DND-41 (cell line): ENCODE data around the gene CAMSAP2.
A peak's percentile ranks its signal among the peaks of the same experiment; 100 is the strongest.

ENCODE experiments used
- ATAC-seq: fragments of 200-7000 bp; cut with Tn5 transposase; 3 replicates; pipeline ENCODE4 v1.9.1; 2021; ENCODE audit warnings: low read depth; ENCODE audit not compliant: insufficient read depth
- DNase-seq: peaks from one replicate; pipeline ENCODE4 v3.0.0-alpha.2; 2020
- H2AFZ ChIP-seq: 2 replicates; pipeline ENCODE4 v1.6.0; 2012; ENCODE audit warnings: low read depth, low read length
- H3K27ac ChIP-seq: 2 replicates; pipeline ENCODE4 v1.5.1; 2012; ENCODE audit warnings: low read length, inconsistent platforms
- H3K27me3 ChIP-seq: fragments of 200-600 bp; sonication (generic); 2 replicates; pipeline ENCODE4 v1.6.0; 2012; ENCODE audit warnings: low read length, mild to moderate bottlenecking, inconsistent platforms; ENCODE audit not compliant: insufficient read depth, poor library complexity
- H3K36me3 ChIP-seq: 2 replicates; pipeline ENCODE4 v1.5.1; 2012; ENCODE audit warnings: low read length, inconsistent platforms; ENCODE audit not compliant: insufficient read depth
- H3K4me1 ChIP-seq: 2 replicates; pipeline ENCODE4 v1.5.1; 2012; ENCODE audit warnings: mild to moderate bottlenecking, low read length; ENCODE audit not compliant: insufficient read depth
- H3K4me2 ChIP-seq: 2 replicates; pipeline ENCODE4 v1.6.0; 2012; ENCODE audit warnings: mild to moderate bottlenecking, moderate library complexity, low read length, inconsistent platforms; ENCODE audit not compliant: insufficient read depth
- H3K4me3 ChIP-seq, 2 experiments: fragments of 200-600 bp in 1 of 2; shearing (Covaris generic) in 1 of 2; 2 replicates each; pipeline ENCODE4 v1.5.1; 2012 to 2016; ENCODE audit warnings: inconsistent platforms in 2 of 2, low read length in 2 of 2, mild to moderate bottlenecking in 2 of 2, low read depth in 1 of 2, moderate library complexity in 1 of 2
- H3K79me2 ChIP-seq: 2 replicates; pipeline ENCODE4 v1.6.0; 2012; ENCODE audit warnings: low read length, inconsistent platforms; ENCODE audit not compliant: insufficient read depth
- H3K9ac ChIP-seq: 2 replicates; pipeline ENCODE4 v1.6.0; 2012; ENCODE audit warnings: low read depth, mild to moderate bottlenecking, inconsistent platforms, low read length, moderate library complexity
- H3K9me3 ChIP-seq: 2 replicates; pipeline ENCODE4 v1.5.1; 2012; ENCODE audit warnings: low read length, moderate library complexity, mild to moderate bottlenecking, inconsistent platforms; ENCODE audit not compliant: insufficient read depth, severe bottlenecking
- H4K20me1 ChIP-seq: 2 replicates; pipeline ENCODE4 v1.6.0; 2012; ENCODE audit warnings: low read length; ENCODE audit not compliant: insufficient read depth
- EZH2 ChIP-seq: IDR thresholded peaks from 3 replicates; pipeline ENCODE4 v1.6.1; 2012; ENCODE audit warnings: borderline replicate concordance, low read depth, mild to moderate bottlenecking, moderate library complexity, low read length, inconsistent platforms; ENCODE audit not compliant: severe bottlenecking
- TF ChIP-seq, protein P1 (sequence below): IDR thresholded peaks from 2 replicates; pipeline ENCODE4 v1.5.1; 2012; ENCODE audit warnings: borderline replicate concordance, low read length, moderate library complexity, mild to moderate bottlenecking; ENCODE audit not compliant: poor library complexity, severe bottlenecking; ENCODE audit errors: extremely low read depth

CAMSAP2 gene

DNA sequence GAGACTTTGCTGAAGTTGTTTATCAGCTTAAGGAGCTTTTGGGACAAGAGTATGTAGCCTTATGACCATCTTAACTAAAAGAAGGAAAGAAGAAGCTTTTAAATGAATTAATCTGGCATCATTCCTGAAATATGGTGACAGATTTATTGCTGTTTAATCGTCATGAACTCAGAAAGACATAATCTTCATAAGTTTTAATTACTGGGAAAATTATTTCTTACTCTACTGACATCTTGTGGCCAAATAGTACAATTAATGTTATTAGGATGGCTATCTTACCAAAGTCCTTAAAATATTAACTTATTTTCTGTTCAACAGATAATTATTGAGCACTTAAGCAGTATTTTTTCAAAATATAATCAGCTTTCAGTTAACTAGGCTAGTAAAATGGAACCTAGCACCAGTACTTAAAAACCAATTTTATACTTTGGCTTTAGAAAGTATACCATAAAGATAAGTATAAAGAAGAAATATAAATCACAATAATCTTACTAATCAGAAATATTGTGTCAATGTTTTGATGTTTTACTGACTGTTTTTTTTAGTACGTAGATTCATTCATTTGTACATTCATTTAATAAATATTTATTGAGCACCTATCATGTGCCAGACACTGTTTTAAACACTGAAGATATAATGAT, 99.4 kb downstream of the CAMSAP2 start:
- Histone ChIP-seq H3K27me3 (no peaks in the 10 kb centered on the region), H3K4me1 (no peaks in the 10 kb centered on the region), H3K36me3 (no peaks in the 10 kb centered on the region), H2AFZ (no peak overlapping the region), H3K9me3 (no peaks in the 10 kb centered on the region), H3K79me2 (no peaks in the 10 kb centered on the region), H3K4me3 (no peak overlapping the region), H3K27ac (no peak overlapping the region), H3K9ac (no peak overlapping the region), H4K20me1 (no peaks in the 10 kb centered on the region), H3K4me2 (no peak overlapping the region)
- ATAC-seq (no peak), DNase-seq (no peak)
- TF ChIP-seq EZH2: no peak
- TF ChIP-seq, protein P1, sequence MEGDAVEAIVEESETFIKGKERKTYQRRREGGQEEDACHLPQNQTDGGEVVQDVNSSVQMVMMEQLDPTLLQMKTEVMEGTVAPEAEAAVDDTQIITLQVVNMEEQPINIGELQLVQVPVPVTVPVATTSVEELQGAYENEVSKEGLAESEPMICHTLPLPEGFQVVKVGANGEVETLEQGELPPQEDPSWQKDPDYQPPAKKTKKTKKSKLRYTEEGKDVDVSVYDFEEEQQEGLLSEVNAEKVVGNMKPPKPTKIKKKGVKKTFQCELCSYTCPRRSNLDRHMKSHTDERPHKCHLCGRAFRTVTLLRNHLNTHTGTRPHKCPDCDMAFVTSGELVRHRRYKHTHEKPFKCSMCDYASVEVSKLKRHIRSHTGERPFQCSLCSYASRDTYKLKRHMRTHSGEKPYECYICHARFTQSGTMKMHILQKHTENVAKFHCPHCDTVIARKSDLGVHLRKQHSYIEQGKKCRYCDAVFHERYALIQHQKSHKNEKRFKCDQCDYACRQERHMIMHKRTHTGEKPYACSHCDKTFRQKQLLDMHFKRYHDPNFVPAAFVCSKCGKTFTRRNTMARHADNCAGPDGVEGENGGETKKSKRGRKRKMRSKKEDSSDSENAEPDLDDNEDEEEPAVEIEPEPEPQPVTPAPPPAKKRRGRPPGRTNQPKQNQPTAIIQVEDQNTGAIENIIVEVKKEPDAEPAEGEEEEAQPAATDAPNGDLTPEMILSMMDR: peak; percentile 55

DNA sequence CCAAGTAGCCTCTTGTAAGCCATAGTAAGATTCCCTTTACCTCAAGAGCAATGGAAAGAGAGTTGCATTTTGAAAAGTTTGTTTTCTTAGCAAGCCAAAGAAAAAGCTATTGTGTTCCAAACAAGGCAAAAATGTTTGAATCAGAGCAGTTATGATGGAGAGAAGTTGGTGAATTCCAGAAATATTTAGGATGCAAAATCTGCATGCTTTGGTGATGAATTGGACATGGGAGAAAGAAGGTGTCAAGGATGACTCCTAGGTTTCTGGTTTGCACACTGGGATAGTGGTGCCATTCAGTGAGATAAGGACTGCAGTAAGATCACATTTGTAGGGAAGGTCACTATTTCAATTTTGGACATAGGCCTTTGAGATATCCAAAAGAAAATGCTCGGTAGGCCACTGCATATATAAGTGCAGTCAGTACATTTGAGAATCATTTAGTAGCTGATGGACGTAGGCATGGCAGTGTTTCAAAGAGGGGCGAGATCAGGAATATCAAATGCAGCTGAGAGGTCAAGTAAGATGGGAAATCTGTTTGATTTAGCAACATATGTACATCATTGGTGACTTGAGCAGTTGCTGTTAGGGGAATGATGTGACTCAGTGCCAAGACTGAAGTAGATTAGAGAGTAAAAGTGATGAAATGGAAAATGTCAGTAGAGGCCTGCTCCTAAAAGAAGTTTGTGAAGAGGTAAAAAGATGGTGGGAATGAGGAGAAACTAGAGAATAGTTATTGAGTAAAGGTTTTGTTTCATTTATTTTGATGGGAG, 100.2 kb downstream of the CAMSAP2 start:
- Histone ChIP-seq H3K4me3 (no peak overlapping the region), H3K9me3 (no peaks in the 10 kb centered on the region), H3K4me2 (no peak overlapping the region), H3K9ac (no peak overlapping the region), H3K36me3 (no peaks in the 10 kb centered on the region), H3K4me1 (no peaks in the 10 kb centered on the region), H4K20me1 (no peaks in the 10 kb centered on the region), H3K27me3 (no peaks in the 10 kb centered on the region), H3K79me2 (no peaks in the 10 kb centered on the region), H2AFZ (no peak overlapping the region), H3K27ac (no peak overlapping the region)
- DNase-seq (no peak), ATAC-seq (no peak)
- TF ChIP-seq, protein P1: no peak
- no peak for TF ChIP-seq EZH2

DNA sequence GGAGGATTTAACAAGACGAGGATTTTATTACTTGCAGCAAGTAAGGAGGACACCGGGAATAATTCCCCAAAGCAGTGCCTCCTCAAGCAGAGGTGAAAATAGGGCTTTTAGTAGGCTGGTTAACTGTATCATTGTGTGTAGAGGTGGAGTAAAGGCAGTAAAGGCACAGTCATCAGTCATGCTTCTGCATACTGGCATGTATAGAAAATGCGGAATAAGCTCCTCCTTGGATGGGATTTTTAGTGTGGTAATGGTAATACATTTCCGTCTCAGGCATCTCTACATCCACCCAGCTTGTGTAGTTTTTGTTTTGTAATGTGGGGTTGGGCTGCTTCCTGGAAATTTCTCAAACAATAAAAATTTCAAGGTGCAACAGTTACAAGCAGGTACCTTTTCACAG, 106.7 kb downstream of the CAMSAP2 start:
- H3K9ac ChIP-seq: no peak overlapping the region
- no peak overlapping the region for H3K27ac ChIP-seq
- no peaks in the 10 kb centered on the region for H4K20me1 ChIP-seq
- no peaks in the 10 kb centered on the region for H3K9me3 ChIP-seq
- H3K79me2 ChIP-seq: no peaks in the 10 kb centered on the region
- H2AFZ ChIP-seq: no peak overlapping the region
- no peaks in the 10 kb centered on the region for H3K4me1 ChIP-seq
- TF ChIP-seq EZH2: no peak
- TF ChIP-seq, protein P1: no peak
- H3K27me3 ChIP-seq: no peaks in the 10 kb centered on the region
- H3K4me2 ChIP-seq: no peak overlapping the region
- no peak for DNase-seq
- H3K4me3 ChIP-seq: no peak overlapping the region
- no peak for ATAC-seq
- H3K36me3 ChIP-seq: no peaks in the 10 kb centered on the region
